Transverse colon (tissue), 4 donors: ENCODE results near the gene RFTN1. TPM values are rescaled to one million over a fixed set of nuclear protein-coding genes. Genes with fewer than 3 reads are reported as not detected.
A peak's percentile ranks its signal among the peaks of the same experiment; 100 is the strongest.

Experiments used
- DNase-seq: peaks from one replicate; pipeline ENCODE4 v3.0.0-alpha.2; 2019
- H3K27ac ChIP-seq, 4 donors: fragments of 200-600 bp; sonication (generic); 2 replicates each; pipeline ENCODE4 v1.5.1; 2016 to 2018; ENCODE audit warnings: inconsistent platforms in 4 of 4
- H3K27me3 ChIP-seq: fragments of 200-600 bp; sonication (generic); 2 replicates; pipeline ENCODE4 v1.5.1; 2017; ENCODE audit warnings: inconsistent platforms
- H3K36me3 ChIP-seq, 4 donors: fragments of 200-600 bp; sonication (generic); 2 replicates each; pipeline ENCODE4 v1.5.1; 2017 to 2019; ENCODE audit warnings: inconsistent platforms in 4 of 4
- H3K4me1 ChIP-seq, 4 donors: fragments of 200-600 bp; sonication (generic); 2 replicates each; pipeline ENCODE4 v1.5.1; 2017 to 2020; ENCODE audit warnings: inconsistent platforms in 4 of 4
- H3K4me3 ChIP-seq, 4 donors: fragments of 200-600 bp; sonication (generic); 1 replicate in 1 of 4; 2 replicates in 3 of 4; pipeline versions ENCODE4 v1.5.1 to v1.6.1; 2017 to 2019; ENCODE audit warnings: inconsistent platforms in 4 of 4
- H3K9me3 ChIP-seq, 2 donors: fragments of 200-600 bp; sonication (generic); 2 replicates each; pipeline ENCODE4 v1.5.1; 2017 to 2019; ENCODE audit warnings: inconsistent platforms in 2 of 2
- EP300 ChIP-seq: sonication (generic); formaldehyde crosslinking; IDR thresholded peaks from one replicate; pipeline ENCODE4 v1.6.1; 2017; ENCODE audit warnings: antibody characterized with exemption, low read depth
- POLR2A ChIP-seq: fragments of 450-650 bp; IDR thresholded peaks from one replicate; pipeline ENCODE4 v1.6.1; 2016; ENCODE audit warnings: antibody characterized with exemption, mild to moderate bottlenecking, moderate library complexity
- POLR2AphosphoS5 ChIP-seq, 3 donors: sonication (generic); formaldehyde crosslinking; IDR thresholded peaks; one replicate each; pipeline ENCODE4 v1.6.1; 2016; ENCODE audit warnings: antibody characterized with exemption in 3 of 3
- WGBS, 2 donors: methylation state at CpG; one replicate each; pipeline ENCODE4 v1.1.5; 2018; ENCODE audit warnings: low coverage in 1 of 2; 5-methylcytosine and 5-hydroxymethylcytosine counted together
- in situ Hi-C, 4 donors: fragments of 200-750 bp; cut with MboI; loops; one replicate each; pipeline versions ENCODE4 v1.15.0 to v1.15.1; 2017; ENCODE audit warnings: low sequenced_read_pairs in 3 of 4, low pct_ligation_motif_present in 1 of 4, low pct_unique_long_range_greater_than_20kb in 1 of 4
- intact Hi-C: fragments of 100-400 bp; cut with DNase I; formaldehyde crosslinking; loops from one replicate; pipeline ENCODE4 v1.15.1; 2023; ENCODE audit warnings: low total_unique reads
- total RNA-seq, 4 donors: library from RNA; depleted of rRNA; stranded (reverse); fragments of >200 nt; gene quantifications; one replicate each; pipeline ENCODE4 v1.1.0, GENCODE V29; 2016
- TF ChIP-seq, protein P1 (sequence below), 5 experiments: fragments of 200-600 bp in 3 of 5; fragments of 450-650 bp in 2 of 5; sonication (generic) in 3 of 5; IDR thresholded peaks; 1 replicate in 2 of 5; 2 replicates in 3 of 5; pipeline ENCODE4 v1.5.1; 2016 to 2017; ENCODE audit warnings: antibody characterized with exemption in 5 of 5, inconsistent platforms in 3 of 5, mild to moderate bottlenecking in 2 of 5, moderate library complexity in 1 of 5

The RFTN1 gene
- total RNA-seq, 4 donors from 2014 or later: 6.7 to 25.7 (median 15.7) TPM

DNA sequence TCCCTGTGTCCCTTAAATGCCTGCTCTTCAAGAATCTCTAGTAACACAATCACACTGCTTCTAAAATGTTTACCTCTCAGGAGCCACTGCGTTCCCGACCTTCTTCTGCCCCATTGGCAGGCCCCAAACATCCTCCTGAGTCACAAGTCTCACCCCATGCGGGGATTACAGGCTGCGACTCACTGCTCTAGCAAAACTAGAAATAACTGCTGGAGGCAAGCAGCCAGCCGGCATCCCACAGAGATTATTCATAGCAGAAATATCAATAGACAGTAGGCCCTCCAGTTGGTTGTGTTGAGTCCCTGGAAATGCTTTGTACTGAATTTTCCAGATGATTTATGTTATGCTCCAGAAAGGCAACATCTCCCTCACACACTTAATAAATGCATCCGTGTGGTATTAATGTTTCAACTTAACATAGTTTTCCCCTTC lies 64.8 kb downstream of the RFTN1 start:
- intact Hi-C loops: no loop called here

DNA sequence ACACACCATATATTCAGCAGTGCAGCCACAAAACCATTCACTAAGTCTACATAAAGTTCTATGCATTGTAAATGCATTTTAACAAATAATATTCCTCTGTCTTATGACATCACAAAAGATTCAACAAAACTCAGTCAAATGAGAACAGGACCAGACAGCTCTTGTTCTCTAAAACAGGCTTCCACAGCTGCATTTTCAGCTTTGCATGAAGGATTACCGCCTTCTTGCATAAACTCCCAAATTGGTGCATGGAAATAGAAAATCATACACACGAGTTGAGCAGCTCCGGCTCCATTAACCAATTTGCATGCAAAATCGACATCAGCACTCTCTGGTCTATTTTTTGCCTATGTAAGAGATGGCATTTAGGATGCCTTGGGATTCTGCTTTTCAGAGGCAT lies 66.4 kb downstream of the RFTN1 start:
- WGBS, 2 donors: 89 to 100% methylated on average over 2 to 4 of the region's 4 CpGs
- in situ Hi-C loops (no loop called here), intact Hi-C loops (no loop called here)
- Histone ChIP-seq H3K4me3 (no peak overlapping the region), H3K9me3 (no peaks in the 10 kb centered on the region), H3K36me3 (no peaks in the 10 kb centered on the region), H3K27ac (no peak overlapping the region), H3K4me1 (no peaks in the 10 kb centered on the region), H3K27me3 (no peaks in the 10 kb centered on the region)
- TF ChIP-seq, protein P1, sequence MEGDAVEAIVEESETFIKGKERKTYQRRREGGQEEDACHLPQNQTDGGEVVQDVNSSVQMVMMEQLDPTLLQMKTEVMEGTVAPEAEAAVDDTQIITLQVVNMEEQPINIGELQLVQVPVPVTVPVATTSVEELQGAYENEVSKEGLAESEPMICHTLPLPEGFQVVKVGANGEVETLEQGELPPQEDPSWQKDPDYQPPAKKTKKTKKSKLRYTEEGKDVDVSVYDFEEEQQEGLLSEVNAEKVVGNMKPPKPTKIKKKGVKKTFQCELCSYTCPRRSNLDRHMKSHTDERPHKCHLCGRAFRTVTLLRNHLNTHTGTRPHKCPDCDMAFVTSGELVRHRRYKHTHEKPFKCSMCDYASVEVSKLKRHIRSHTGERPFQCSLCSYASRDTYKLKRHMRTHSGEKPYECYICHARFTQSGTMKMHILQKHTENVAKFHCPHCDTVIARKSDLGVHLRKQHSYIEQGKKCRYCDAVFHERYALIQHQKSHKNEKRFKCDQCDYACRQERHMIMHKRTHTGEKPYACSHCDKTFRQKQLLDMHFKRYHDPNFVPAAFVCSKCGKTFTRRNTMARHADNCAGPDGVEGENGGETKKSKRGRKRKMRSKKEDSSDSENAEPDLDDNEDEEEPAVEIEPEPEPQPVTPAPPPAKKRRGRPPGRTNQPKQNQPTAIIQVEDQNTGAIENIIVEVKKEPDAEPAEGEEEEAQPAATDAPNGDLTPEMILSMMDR (IDR thresholded peaks at IDR 0.05): no peak
- TF ChIP-seq POLR2AphosphoS5 (IDR thresholded peaks at IDR 0.05) (no peak), EP300 (no peak), POLR2A (no peak)
- no peak for DNase-seq

More for the DNA sequence above, 64.8 kb downstream of the RFTN1 start:
- no peak overlapping the region for H3K4me3 ChIP-seq
- TF ChIP-seq POLR2A (no peak), POLR2AphosphoS5 (IDR thresholded peaks at IDR 0.05) (peak in 1 of 3 donors; percentile 29), EP300 (no peak)
- TF ChIP-seq, protein P1 (IDR thresholded peaks at IDR 0.05): no peak
- no peaks in the 10 kb centered on the region for H3K36me3 ChIP-seq
- peak; percentile 54 for DNase-seq
- H3K9me3 ChIP-seq: no peaks in the 10 kb centered on the region
- in situ Hi-C loops: no loop called here
- H3K27me3 ChIP-seq: no peaks in the 10 kb centered on the region
- 45 to 53% methylated on average over 3 to 6 of the region's 6 CpGs for WGBS, 2 donors
- H3K27ac ChIP-seq: peak overlapping the region; percentile 24 to 46 (median 40)
- no peaks in the 10 kb centered on the region for H3K4me1 ChIP-seq

DNA sequence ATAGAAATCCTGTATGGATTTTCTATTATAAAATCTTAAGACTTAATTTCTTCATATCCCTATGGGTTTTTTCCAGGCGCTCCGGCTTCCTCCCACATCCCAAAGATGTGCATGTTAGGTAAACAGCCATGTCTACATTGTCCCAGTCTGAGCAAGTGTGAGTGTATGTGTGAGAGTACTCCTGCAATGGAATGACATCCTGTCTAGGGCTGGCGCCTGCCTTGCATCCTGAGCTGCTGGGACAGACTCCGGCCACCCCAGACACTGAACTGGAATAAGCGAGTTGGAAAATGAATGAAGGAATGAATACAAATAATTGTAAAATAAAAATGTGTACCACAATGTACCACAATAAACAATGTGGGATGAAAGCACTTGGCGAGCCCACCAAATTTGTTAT lies 69.2 kb downstream of the RFTN1 start:
- Histone ChIP-seq H3K36me3 (no peaks in the 10 kb centered on the region), H3K9me3 (no peaks in the 10 kb centered on the region), H3K4me1 (no peaks in the 10 kb centered on the region), H3K27ac (no peak overlapping the region), H3K27me3 (no peaks in the 10 kb centered on the region), H3K4me3 (no peak overlapping the region)
- TF ChIP-seq, protein P1 (IDR thresholded peaks at IDR 0.05): no peak
- TF ChIP-seq POLR2AphosphoS5 (IDR thresholded peaks at IDR 0.05) (no peak), EP300 (no peak), POLR2A (no peak)
- no peak for DNase-seq
- intact Hi-C loops: no loop called here
- 89 to 90% methylated on average over 5 to 6 of the region's 6 CpGs for WGBS, 2 donors
- in situ Hi-C loops: no loop called here

DNA sequence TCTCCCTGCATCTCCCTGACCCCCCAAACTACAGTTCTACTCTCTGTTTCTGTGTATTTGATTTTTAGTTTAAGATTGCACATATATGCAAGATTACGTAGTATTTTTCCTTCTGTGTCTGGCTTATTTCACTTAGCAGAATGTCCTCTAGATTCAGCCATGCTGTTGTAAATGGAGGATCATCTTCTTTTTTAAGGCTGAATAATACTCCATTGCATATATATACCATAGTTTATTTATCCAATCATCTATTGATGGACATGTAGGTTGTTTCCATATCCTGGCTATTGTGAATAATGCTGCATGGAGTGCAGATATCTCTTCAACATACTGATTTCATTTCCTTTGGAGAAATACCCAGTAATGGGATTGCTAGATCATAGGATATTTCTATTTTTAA lies 70.8 kb downstream of the RFTN1 start:
- Histone ChIP-seq H3K27ac (no peak overlapping the region), H3K27me3 (no peaks in the 10 kb centered on the region), H3K9me3 (no peaks in the 10 kb centered on the region), H3K4me1 (no peaks in the 10 kb centered on the region), H3K36me3 (no peaks in the 10 kb centered on the region), H3K4me3 (no peak overlapping the region)
- DNase-seq: no peak
- no peak for TF ChIP-seq POLR2A
- no peak for TF ChIP-seq POLR2AphosphoS5 (IDR thresholded peaks at IDR 0.05)
- TF ChIP-seq, protein P1 (IDR thresholded peaks at IDR 0.05): no peak
- no peak for TF ChIP-seq EP300
- intact Hi-C loops (no loop called here), in situ Hi-C loops (no loop called here)
- WGBS, 2 donors: 100% methylated on average over 1 of the region's 1 CpG
